CD4-positive, alpha-beta T cell treated with Interleukin-6 at 100 ng/mL for 8 hours (primary cell): ENCODE measurements around the gene S100A12.

Experiments used
- DNase-seq: peaks from one replicate; pipeline ENCODE4 v3.0.0-alpha.2; 2020; ENCODE audit warnings: mixed read lengths, low spot score

S100A12 gene

GRCh38 chr1:153333902-153334301 lies 41.5 kb downstream of the S100A12 start:
- DNase-seq: no peak

- no peak for DNase-seq
These were observed 50.5 kb downstream of the S100A12 start for GRCh38 chr1:153324912-153325311.
